Astrocyte (in vitro differentiated cells and primary cell): ENCODE data around the gene PSPN. TPM values are rescaled to one million over a fixed set of nuclear protein-coding genes. Genes with fewer than 3 reads are reported as not detected.
"Not testable (repeated sequence)": the region's sequence is repeated elsewhere in the genome, so short reads cannot be mapped to it uniquely, and the experiment has no call there.

Source experiments
- DNase-seq: peaks from one replicate; pipeline ENCODE4 v3.0.0-alpha.2; 2010; ENCODE audit warnings: low read depth
- FAIRE-seq: peaks from 2 replicates; lab custom pipeline; 2011; peaks lifted over from hg19 to GRCh38; lab: Jason Lieb, UNC
- H2AFZ ChIP-seq: 2 replicates; pipeline ENCODE4 v1.6.0; 2012; ENCODE audit warnings: low read depth, low read length, inconsistent platforms
- H3K27ac ChIP-seq: 2 replicates; pipeline ENCODE4 v1.5.1; 2011; ENCODE audit warnings: low read depth, low read length, inconsistent platforms
- H3K27me3 ChIP-seq: 2 replicates; pipeline ENCODE4 v1.6.0; 2011; ENCODE audit warnings: low read length, inconsistent platforms; ENCODE audit not compliant: insufficient read depth
- H3K36me3 ChIP-seq: 2 replicates; pipeline ENCODE4 v1.5.1; 2011; ENCODE audit warnings: low read length, inconsistent platforms; ENCODE audit not compliant: insufficient read depth
- H3K4me1 ChIP-seq: 2 replicates; pipeline ENCODE4 v1.5.1; 2011; ENCODE audit warnings: low read length, inconsistent platforms; ENCODE audit not compliant: insufficient read depth
- H3K4me2 ChIP-seq: 2 replicates; pipeline ENCODE4 v1.6.0; 2012; ENCODE audit warnings: low read length, inconsistent platforms
- H3K4me3 ChIP-seq: 2 replicates; pipeline ENCODE4 v1.5.1; 2011; ENCODE audit warnings: low read depth, mild to moderate bottlenecking, low read length, inconsistent platforms; ENCODE audit not compliant: insufficient read depth
- H3K79me2 ChIP-seq: 2 replicates; pipeline ENCODE4 v1.6.0; 2012; ENCODE audit warnings: mild to moderate bottlenecking, low read length, inconsistent platforms; ENCODE audit not compliant: insufficient read depth
- H3K9ac ChIP-seq: 2 replicates; pipeline ENCODE4 v1.6.0; 2012; ENCODE audit warnings: mild to moderate bottlenecking, low read length, inconsistent platforms
- H3K9me3 ChIP-seq: 2 replicates; pipeline ENCODE4 v1.5.1; 2012; ENCODE audit warnings: low read depth, mild to moderate bottlenecking, low read length, inconsistent platforms; ENCODE audit not compliant: insufficient read depth
- H4K20me1 ChIP-seq: 2 replicates; pipeline ENCODE4 v1.6.0; 2012; ENCODE audit warnings: low read length, inconsistent platforms; ENCODE audit not compliant: insufficient read depth
- H3K27ac Mint-ChIP-seq: one replicate; pipeline ENCODE4 v1.8.0; 2021; ENCODE audit warnings: mild to moderate bottlenecking, mixed read lengths; ENCODE audit not compliant: unreplicated experiment
- H3K27me3 Mint-ChIP-seq: one replicate; pipeline ENCODE4 v1.8.0; 2021; ENCODE audit warnings: low read depth, mixed read lengths; ENCODE audit not compliant: unreplicated experiment
- H3K36me3 Mint-ChIP-seq: one replicate; pipeline ENCODE4 v1.8.0; 2021; ENCODE audit warnings: low read depth, mixed read lengths; ENCODE audit not compliant: unreplicated experiment
- H3K4me1 Mint-ChIP-seq: one replicate; pipeline ENCODE4 v1.8.0; 2021; ENCODE audit warnings: low read depth, mixed read lengths; ENCODE audit not compliant: unreplicated experiment
- H3K4me3 Mint-ChIP-seq: one replicate; pipeline ENCODE4 v1.8.0; 2021; ENCODE audit warnings: mild to moderate bottlenecking, moderate library complexity, mixed read lengths; ENCODE audit not compliant: unreplicated experiment
- H3K9me3 Mint-ChIP-seq: one replicate; pipeline ENCODE4 v1.8.0; 2021; ENCODE audit warnings: mild to moderate bottlenecking, mixed read lengths; ENCODE audit not compliant: unreplicated experiment
- CTCF ChIP-seq: IDR thresholded peaks from 2 replicates; pipeline ENCODE4 v1.5.1; 2011; ENCODE audit warnings: low read depth, mild to moderate bottlenecking, inconsistent platforms, low read length, moderate library complexity; ENCODE audit not compliant: insufficient read depth
- EZH2 ChIP-seq: IDR thresholded peaks from 2 replicates; pipeline ENCODE4 v1.6.1; 2012; ENCODE audit warnings: mild to moderate bottlenecking, low read length, inconsistent platforms; ENCODE audit not compliant: insufficient read depth
- total RNA-seq: library from RNA; stranded (reverse); gene quantifications from 2 replicates; pipeline ENCODE4 v1.2.1, GENCODE V29; 2021

The PSPN gene
- total RNA-seq, 1 donor from 2014 or later, result 2.8 TPM

- H3K27me3 Mint-ChIP-seq, result no peaks in the 10 kb centered on the region
Observed at GRCh38 chr19:6362027-6362350, 13.7 kb downstream of the PSPN start.

GRCh38 chr19:6360857-6361216 lies 14.9 kb downstream of the PSPN start:
- H3K27me3 ChIP-seq, H3K36me3 ChIP-seq, DNase-seq, H3K9me3 ChIP-seq, H3K27me3 Mint-ChIP-seq, H3K9me3 Mint-ChIP-seq, H3K27ac ChIP-seq, H3K4me1 ChIP-seq, H4K20me1 ChIP-seq, H3K27ac Mint-ChIP-seq, FAIRE-seq, H3K4me1 Mint-ChIP-seq, H3K36me3 Mint-ChIP-seq: not testable (repeated sequence)
- peak overlapping the region; percentile 82 for H3K9ac ChIP-seq
- H2AFZ ChIP-seq, result peak overlapping the region; percentile 72
- peak overlapping the region; percentile 91 for H3K4me2 ChIP-seq
- H3K4me3 ChIP-seq, result peak overlapping the region; percentile 58
- peak overlapping the region; percentile 91 for H3K4me3 Mint-ChIP-seq
- H3K79me2 ChIP-seq, result peaks cover 17% of the 10 kb centered on the region

More at GRCh38 chr19:6362027-6362350, 13.7 kb downstream of the PSPN start:
- H3K9me3 Mint-ChIP-seq, result no peaks in the 10 kb centered on the region
- peaks cover 5% of the 10 kb centered on the region for H3K36me3 ChIP-seq
- peak overlapping the region; percentile 82 for H3K9ac ChIP-seq
- peaks cover 14% of the 10 kb centered on the region for H3K36me3 Mint-ChIP-seq
- no peaks in the 10 kb centered on the region for H3K27me3 ChIP-seq
- peak overlapping the region; percentile 91 for H3K4me3 Mint-ChIP-seq
- H3K4me2 ChIP-seq, result peak overlapping the region; percentile 91
- FAIRE-seq (no peak), DNase-seq (no peak)
- peak overlapping the region; percentile 49 for H3K27ac ChIP-seq
- peak overlapping the region; percentile 62 for H3K27ac Mint-ChIP-seq
- no peak for TF ChIP-seq CTCF
- TF ChIP-seq EZH2, result no peak
- no peaks in the 10 kb centered on the region for H3K9me3 ChIP-seq
- H2AFZ ChIP-seq, result peak overlapping the region; percentile 72
- H3K4me3 ChIP-seq, result peak overlapping the region; percentile 58
- peaks cover 17% of the 10 kb centered on the region for H3K79me2 ChIP-seq
- peaks cover 4% of the 10 kb centered on the region for H3K4me1 ChIP-seq
- no peaks in the 10 kb centered on the region for H4K20me1 ChIP-seq
- H3K4me1 Mint-ChIP-seq, result no peaks in the 10 kb centered on the region

GRCh38 chr19:6360445-6360844 lies 15.3 kb downstream of the PSPN start:
- H3K9ac ChIP-seq, FAIRE-seq, H3K27me3 Mint-ChIP-seq, H3K9me3 ChIP-seq, H4K20me1 ChIP-seq, H3K27me3 ChIP-seq, H3K4me1 ChIP-seq, H3K4me2 ChIP-seq, H3K4me3 Mint-ChIP-seq, H3K4me1 Mint-ChIP-seq, H2AFZ ChIP-seq, H3K36me3 Mint-ChIP-seq, DNase-seq, H3K9me3 Mint-ChIP-seq, H3K27ac ChIP-seq, H3K4me3 ChIP-seq, H3K36me3 ChIP-seq, H3K27ac Mint-ChIP-seq: not testable (repeated sequence)
- peaks cover 17% of the 10 kb centered on the region for H3K79me2 ChIP-seq
